IPS DF 6.9 (cell line): ENCODE measurements around the gene HABP2.
A peak's percentile ranks its signal among the peaks of the same experiment; 100 is the strongest.

Experiments
- DNase-seq: peaks from one replicate; pipeline ENCODE4 v3.0.0-alpha.2; 2013; ENCODE audit warnings: low read depth, low spot score
- H3K27ac ChIP-seq: one replicate; pipeline ENCODE4 v1.5.1; 2013; ENCODE audit warnings: low read length, control low read depth
- H3K27me3 ChIP-seq: 2 replicates; pipeline ENCODE4 v1.6.1; 2013; ENCODE audit warnings: mild to moderate bottlenecking, low read length; ENCODE audit not compliant: control insufficient read depth, insufficient read depth
- H3K36me3 ChIP-seq: 2 replicates; pipeline ENCODE4 v1.6.1; 2013; ENCODE audit warnings: low read length; ENCODE audit not compliant: control insufficient read depth, insufficient read depth
- H3K4me1 ChIP-seq: 2 replicates; pipeline ENCODE4 v1.6.1; 2013; ENCODE audit warnings: low read length; ENCODE audit not compliant: control insufficient read depth, insufficient read depth
- H3K4me3 ChIP-seq: 2 replicates; pipeline ENCODE4 v1.5.1; 2013; ENCODE audit warnings: mild to moderate bottlenecking, low read length
- H3K9me3 ChIP-seq: 2 replicates; pipeline ENCODE4 v1.6.1; 2013; ENCODE audit warnings: low read length, inconsistent platforms; ENCODE audit not compliant: control insufficient read depth, insufficient read depth
- WGBS: extraction: QIAGEN DNeasy Blood & Tissue Kit; methylation state at CpG from one replicate; pipeline ENCODE4 v1.1.7; 2013; ENCODE audit warnings: mixed read lengths, missing lambda C conversion rate; ENCODE audit not compliant: insufficient read length, insufficient coverage; 5-methylcytosine and 5-hydroxymethylcytosine counted together

HABP2 gene

DNA sequence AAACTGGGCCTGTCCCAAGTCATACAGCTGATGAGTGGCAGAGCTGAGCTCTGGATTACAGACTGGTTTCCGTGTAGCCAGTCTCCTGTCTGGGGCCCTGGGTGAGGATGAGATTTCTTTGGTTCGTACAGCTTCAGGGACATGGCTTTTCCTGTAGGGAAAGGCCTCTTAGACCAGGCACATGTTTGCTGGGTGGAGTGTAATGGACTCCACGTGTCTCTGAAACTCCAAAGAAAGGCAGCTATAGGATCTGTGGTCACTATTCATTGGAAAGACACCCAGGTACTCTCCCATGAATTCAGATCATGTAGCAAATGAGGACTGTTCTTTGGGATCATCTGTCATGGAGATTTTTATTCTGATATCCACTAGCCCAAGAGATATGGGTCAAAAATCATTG is 2.4 kb downstream of the HABP2 start:
- Histone ChIP-seq H3K4me3 (no peak overlapping the region), H3K9me3 (no peaks in the 10 kb centered on the region), H3K36me3 (no peaks in the 10 kb centered on the region), H3K4me1 (no peaks in the 10 kb centered on the region; the same call in 1 of the 2 replicates), H3K27ac (no peak overlapping the region), H3K27me3 (peaks cover 69% of the 10 kb centered on the region)
- WGBS: no CpG with 5 or more reads among the region's 3 CpGs
- no peak for DNase-seq

- no peak for DNase-seq
- Histone ChIP-seq H3K9me3 (no peaks in the 10 kb centered on the region), H3K4me1 (no peaks in the 10 kb centered on the region; the same call in 1 of the 2 replicates), H3K4me3 (no peak overlapping the region), H3K27me3 (peaks cover 74% of the 10 kb centered on the region), H3K27ac (no peak overlapping the region), H3K36me3 (no peaks in the 10 kb centered on the region)
- WGBS: no CpG with 5 or more reads among the region's 1 CpG
These were observed 2.9 kb downstream of the HABP2 start for GRCh38 chr10:113555751-113556150.

DNA sequence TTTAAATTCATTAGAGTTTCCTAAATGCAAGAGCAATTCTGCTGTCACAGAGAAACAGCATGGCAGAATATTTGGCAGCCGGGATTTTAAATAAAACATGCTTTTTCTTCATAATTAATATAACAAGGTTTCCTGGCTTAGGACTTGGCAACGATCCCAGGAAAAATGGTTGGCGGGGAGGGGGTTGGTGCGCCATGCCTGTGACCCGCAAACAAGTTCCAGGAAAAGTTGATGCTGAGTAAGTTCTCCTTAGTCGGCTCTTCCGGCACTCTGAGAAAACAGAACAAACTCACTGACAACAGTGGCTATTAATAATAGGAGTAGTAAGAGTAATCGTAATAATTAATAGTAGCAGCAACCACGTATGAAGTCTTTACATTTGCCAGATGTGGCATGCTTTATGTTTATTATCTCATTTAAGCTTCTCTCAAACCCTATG is 4.6 kb downstream of the HABP2 start:
- no peak overlapping the region for H3K4me3 ChIP-seq
- H3K27ac ChIP-seq: no peak overlapping the region
- no peaks in the 10 kb centered on the region; the same call in 1 of the 2 replicates for H3K4me1 ChIP-seq
- peaks cover 86% of the 10 kb centered on the region for H3K27me3 ChIP-seq
- DNase-seq: no peak
- WGBS: no CpG with 5 or more reads among the region's 9 CpGs
- no peaks in the 10 kb centered on the region for H3K36me3 ChIP-seq
- H3K9me3 ChIP-seq: no peaks in the 10 kb centered on the region

DNA sequence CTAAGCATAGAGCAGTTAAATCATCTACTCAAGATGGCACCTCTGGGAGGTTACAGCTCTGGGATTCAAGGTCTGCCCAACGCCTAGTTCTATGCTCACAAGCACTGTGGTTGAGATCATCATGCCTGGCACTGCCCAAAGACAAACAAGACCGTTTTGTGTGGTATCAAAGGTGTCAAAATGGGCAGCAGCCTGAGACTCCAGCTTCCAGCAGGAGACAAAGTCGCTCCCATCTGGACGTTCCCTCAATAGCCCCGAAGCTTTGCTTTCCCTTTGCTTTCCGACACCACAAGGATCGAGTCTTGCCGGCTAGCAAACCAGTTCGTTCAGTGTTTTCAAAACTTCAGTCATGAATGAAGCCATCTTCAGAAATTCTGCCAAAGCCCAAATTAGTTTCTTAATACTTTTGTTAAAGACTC is 5.1 kb downstream of the HABP2 start:
- Histone ChIP-seq H3K4me1 (no peaks in the 10 kb centered on the region; the same call in 1 of the 2 replicates), H3K27ac (no peak overlapping the region), H3K27me3 (peaks cover 86% of the 10 kb centered on the region), H3K4me3 (no peak overlapping the region), H3K36me3 (no peaks in the 10 kb centered on the region), H3K9me3 (no peaks in the 10 kb centered on the region)
- WGBS: no CpG with 5 or more reads among the region's 9 CpGs
- no peak for DNase-seq

DNA sequence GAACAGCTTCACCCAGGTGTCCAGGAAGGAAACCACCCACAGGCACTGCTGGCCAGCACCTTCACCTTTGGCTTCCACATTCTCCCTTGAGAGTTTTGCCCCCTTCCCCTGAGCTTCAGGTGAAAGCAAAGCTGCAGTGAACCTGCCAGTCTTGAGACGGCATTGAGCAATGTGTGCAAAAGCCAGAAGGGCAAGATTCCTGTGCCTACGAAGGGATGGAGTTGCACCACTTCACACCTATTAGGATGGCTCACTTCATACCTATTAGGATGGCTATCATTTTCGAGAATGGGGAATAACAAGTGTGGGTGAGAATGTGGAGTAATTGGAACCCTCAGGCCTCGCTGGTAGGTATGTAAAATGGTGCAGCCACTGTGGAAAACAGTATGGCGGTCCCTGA is 7.2 kb downstream of the HABP2 start:
- H3K4me3 ChIP-seq: no peak overlapping the region
- no peaks in the 10 kb centered on the region; the same call in 1 of the 2 replicates for H3K4me1 ChIP-seq
- no peaks in the 10 kb centered on the region for H3K36me3 ChIP-seq
- no peak for DNase-seq
- peaks cover 69% of the 10 kb centered on the region for H3K27me3 ChIP-seq
- no peaks in the 10 kb centered on the region for H3K9me3 ChIP-seq
- no peak overlapping the region for H3K27ac ChIP-seq
- WGBS: no CpG with 5 or more reads among the region's 5 CpGs

- Histone ChIP-seq H3K4me1 (no peaks in the 10 kb centered on the region; the same call in 1 of the 2 replicates), H3K36me3 (no peaks in the 10 kb centered on the region), H3K9me3 (no peaks in the 10 kb centered on the region), H3K4me3 (no peak overlapping the region), H3K27me3 (peaks cover 57% of the 10 kb centered on the region), H3K27ac (no peak overlapping the region)
- no peak for DNase-seq
- no CpG with 5 or more reads among the region's 3 CpGs for WGBS
These were observed 8.4 kb downstream of the HABP2 start for GRCh38 chr10:113561214-113561613.

GRCh38 chr10:113562069-113562468 is 9.2 kb downstream of the HABP2 start:
- Histone ChIP-seq H3K4me3 (no peak overlapping the region), H3K27me3 (peaks cover 50% of the 10 kb centered on the region), H3K9me3 (no peaks in the 10 kb centered on the region), H3K36me3 (no peaks in the 10 kb centered on the region), H3K4me1 (no peaks in the 10 kb centered on the region; the same call in 1 of the 2 replicates), H3K27ac (no peak overlapping the region)
- no CpG with 5 or more reads among the region's 6 CpGs for WGBS
- DNase-seq: no peak

- H3K9me3 ChIP-seq: no peaks in the 10 kb centered on the region
- H3K4me1 ChIP-seq: no peaks in the 10 kb centered on the region; the same call in 1 of the 2 replicates
- no peak for DNase-seq
- no peak overlapping the region for H3K4me3 ChIP-seq
- no CpG with 5 or more reads among the region's 5 CpGs for WGBS
- peaks cover 43% of the 10 kb centered on the region for H3K27me3 ChIP-seq
- no peak overlapping the region for H3K27ac ChIP-seq
- H3K36me3 ChIP-seq: no peaks in the 10 kb centered on the region
These were observed 9.9 kb downstream of the HABP2 start for GRCh38 chr10:113562704-113563103.

GRCh38 chr10:113563306-113564088 is 10.6 kb downstream of the HABP2 start:
- Histone ChIP-seq H3K9me3 (no peaks in the 10 kb centered on the region), H3K27ac (no peak overlapping the region), H3K4me3 (no peak overlapping the region), H3K4me1 (no peaks in the 10 kb centered on the region; the same call in 1 of the 2 replicates), H3K27me3 (peaks cover 41% of the 10 kb centered on the region), H3K36me3 (no peaks in the 10 kb centered on the region)
- WGBS: no CpG with 5 or more reads among the region's 18 CpGs
- peak; percentile 54 for DNase-seq

- Histone ChIP-seq H3K27me3 (peaks cover 26% of the 10 kb centered on the region), H3K27ac (no peak overlapping the region), H3K4me3 (no peak overlapping the region), H3K9me3 (no peaks in the 10 kb centered on the region), H3K36me3 (no peaks in the 10 kb centered on the region), H3K4me1 (no peaks in the 10 kb centered on the region; the same call in 1 of the 2 replicates)
- no peak for DNase-seq
- WGBS: no CpG with 5 or more reads among the region's 1 CpG
These were observed 12.5 kb downstream of the HABP2 start for GRCh38 chr10:113565364-113565763.

DNA sequence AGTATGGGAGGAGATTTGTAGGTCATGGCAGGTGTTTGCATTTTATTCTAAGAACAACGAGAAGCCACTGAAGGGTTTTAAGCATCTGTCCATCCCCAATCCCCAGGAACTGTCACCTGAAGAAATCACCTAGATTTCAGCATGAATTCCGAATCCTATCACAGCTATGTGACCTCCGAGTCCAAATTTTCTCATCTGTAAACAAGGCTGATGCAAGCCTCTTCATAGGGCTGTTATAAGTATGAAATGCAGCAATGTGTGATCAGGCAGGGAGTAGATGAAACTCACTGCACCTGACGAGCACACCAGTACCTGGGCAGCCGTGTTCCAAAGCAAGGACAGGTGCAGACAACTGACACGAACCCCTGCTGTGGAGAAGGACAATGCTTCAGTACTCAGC is 14.0 kb downstream of the HABP2 start:
- H3K4me3 ChIP-seq: no peak overlapping the region
- H3K36me3 ChIP-seq: no peaks in the 10 kb centered on the region
- H3K27me3 ChIP-seq: peaks cover 10% of the 10 kb centered on the region
- DNase-seq: no peak
- H3K9me3 ChIP-seq: no peaks in the 10 kb centered on the region
- H3K27ac ChIP-seq: no peak overlapping the region
- WGBS: no CpG with 5 or more reads among the region's 6 CpGs
- H3K4me1 ChIP-seq: no peaks in the 10 kb centered on the region; the same call in 1 of the 2 replicates
